HepG2 (cell line): ENCODE results near the gene ESF1. TPM values are rescaled to one million over a fixed set of nuclear protein-coding genes. Genes with fewer than 3 reads are reported as not detected.

Experiments used
- BCL6 ChIP-seq: IDR thresholded peaks from 2 replicates; pipeline ENCODE4 v1.6.1; 2016; ENCODE audit warnings: missing genetic modification reagents, missing compliant biosample characterization
- BRD4 ChIP-seq: sonication (generic); formaldehyde crosslinking; IDR thresholded peaks from 2 replicates; pipeline ENCODE4 v1.4.0; 2020; ENCODE audit warnings: missing genetic modification reagents
- CENPT ChIP-seq: sonication (generic); formaldehyde crosslinking; IDR thresholded peaks from 2 replicates; pipeline ENCODE4 v1.8.0; 2022; ENCODE audit warnings: low read depth, mild to moderate bottlenecking, moderate library complexity, missing genetic modification reagents
- FOSL1 ChIP-seq: sonication (generic); formaldehyde crosslinking; IDR thresholded peaks from 2 replicates; pipeline ENCODE4 v1.9.0; 2021; ENCODE audit warnings: missing genetic modification reagents, borderline replicate concordance
- GABPA ChIP-seq, 2 experiments: IDR thresholded peaks; 2 replicates each; pipeline ENCODE4 v1.6.1; 2011 to 2016; ENCODE audit warnings: low read depth in 2 of 2, low read length in 1 of 2, missing biosample characterization in 1 of 2, missing genetic modification characterization in 1 of 2
- GLI4 ChIP-seq: sonication (generic); formaldehyde crosslinking; IDR thresholded peaks from 2 replicates; pipeline ENCODE4 v1.5.1; 2020; ENCODE audit warnings: missing genetic modification reagents, mild to moderate bottlenecking, moderate library complexity, borderline replicate concordance
- IRX3 ChIP-seq: sonication (generic); formaldehyde crosslinking; IDR thresholded peaks from 2 replicates; pipeline ENCODE4 v1.8.1; 2023; ENCODE audit warnings: mild to moderate bottlenecking, low read depth, missing genetic modification reagents, borderline replicate concordance
- KDM5A ChIP-seq: fragments of 200-600 bp; sonication (generic); IDR thresholded peaks from 2 replicates; pipeline ENCODE4 v1.7.0; 2018; ENCODE audit warnings: antibody characterized with exemption, mild to moderate bottlenecking, low read length, borderline replicate concordance
- KLF13 ChIP-seq: sonication (generic); formaldehyde crosslinking; IDR thresholded peaks from 2 replicates; pipeline ENCODE4 v1.4.0; 2020; ENCODE audit warnings: mild to moderate bottlenecking, missing genetic modification reagents
- MIXL1 ChIP-seq: IDR thresholded peaks from 2 replicates; pipeline ENCODE4 v1.6.1; 2016
- MYNN ChIP-seq: sonication (generic); formaldehyde crosslinking; IDR thresholded peaks from 2 replicates; pipeline ENCODE4 v1.4.0; 2020; ENCODE audit warnings: mild to moderate bottlenecking, low read depth, missing genetic modification reagents
- PAWR ChIP-seq: sonication (generic); formaldehyde crosslinking; IDR thresholded peaks from 2 replicates; pipeline ENCODE4 v1.4.0; 2020; ENCODE audit warnings: missing genetic modification reagents, mild to moderate bottlenecking, borderline replicate concordance
- PHF21A ChIP-seq: sonication (generic); formaldehyde crosslinking; IDR thresholded peaks from 2 replicates; pipeline ENCODE4 v1.5.0; 2020; ENCODE audit warnings: mild to moderate bottlenecking, missing genetic modification reagents
- RBM22 ChIP-seq: fragments of 200-400 bp; formaldehyde crosslinking; optimal IDR thresholded peaks from 2 replicates; pipeline ENCODE3; 2017; ENCODE audit warnings: mild to moderate bottlenecking, low read length, moderate library complexity
- SETDB1 ChIP-seq: sonication (generic); formaldehyde crosslinking; IDR thresholded peaks from 2 replicates; pipeline ENCODE4 v1.5.1; 2020; ENCODE audit warnings: missing genetic modification reagents, mild to moderate bottlenecking, borderline replicate concordance
- SSRP1 ChIP-seq: IDR thresholded peaks from 2 replicates; pipeline ENCODE4 v1.6.1; 2016; ENCODE audit warnings: control low read depth
- ZFP90 ChIP-seq: sonication (generic); formaldehyde crosslinking; IDR thresholded peaks from 2 replicates; pipeline ENCODE4 v1.8.0; 2022; ENCODE audit warnings: missing genetic modification reagents, mild to moderate bottlenecking, inconsistent platforms, borderline replicate concordance
- ZNF251 ChIP-seq: sonication (generic); formaldehyde crosslinking; IDR thresholded peaks from 2 replicates; pipeline ENCODE4 v1.9.0; 2021; ENCODE audit warnings: mild to moderate bottlenecking, missing genetic modification reagents
- ZNF343 ChIP-seq: sonication (generic); formaldehyde crosslinking; IDR thresholded peaks from 2 replicates; pipeline ENCODE4 v1.4.0; 2020; ENCODE audit warnings: mild to moderate bottlenecking, missing genetic modification reagents
- ZNF431 ChIP-seq: sonication (generic); formaldehyde crosslinking; IDR thresholded peaks from 2 replicates; pipeline ENCODE4 v1.9.0; 2022; ENCODE audit warnings: missing genetic modification reagents, low read depth, mild to moderate bottlenecking, borderline replicate concordance
- ZNF556 ChIP-seq: sonication (generic); formaldehyde crosslinking; IDR thresholded peaks from 2 replicates; pipeline ENCODE4 v1.4.0; 2020; ENCODE audit warnings: mild to moderate bottlenecking, missing genetic modification reagents, borderline replicate concordance
- ZNF605 ChIP-seq: sonication (generic); formaldehyde crosslinking; IDR thresholded peaks from 2 replicates; pipeline ENCODE4 v1.8.0; 2022; ENCODE audit warnings: mild to moderate bottlenecking, missing genetic modification reagents
- ZNF720 ChIP-seq: sonication (generic); formaldehyde crosslinking; IDR thresholded peaks from 2 replicates; pipeline ENCODE4 v1.4.0; 2020; ENCODE audit warnings: missing genetic modification reagents
- ZNF747 ChIP-seq: sonication (generic); formaldehyde crosslinking; IDR thresholded peaks from 2 replicates; pipeline ENCODE4 v1.8.1; 2023; ENCODE audit warnings: missing genetic modification reagents, mild to moderate bottlenecking, borderline replicate concordance
- polyA plus RNA-seq, 8 experiments: library from polyadenylated mRNA; depleted of rRNA in 3 of 8; stranded (reverse) in 7 of 8; unstranded in 1 of 8; fragments of >200 nt; fragmentation: Illumina TruSeq in 4 of 8; extraction: Trizol in 4 of 8; gene quantifications; 2 replicates each; pipeline versions ENCODE4 v1.2.1 to v1.2.3, GENCODE V29; 2011 to 2016; ENCODE audit warnings: low read depth in 4 of 8, missing spikeins in 1 of 8, mixed read lengths in 1 of 8; ENCODE audit not compliant: insufficient read depth in 1 of 8
- total RNA-seq, 5 experiments: library from RNA; depleted of rRNA; stranded (reverse); fragments of >200 nt; fragmentation: Illumina TruSeq; extraction: Trizol; gene quantifications; 2 replicates each; pipeline ENCODE4 v1.2.3, GENCODE V29; 2016; ENCODE audit warnings: low read depth in 1 of 5
- TF ChIP-seq, protein P1 (sequence below): sonication (generic); formaldehyde crosslinking; conservative IDR thresholded peaks from 2 replicates; pipeline ENCODE4 v1.4.0; 2020; ENCODE audit warnings: mild to moderate bottlenecking, missing genetic modification reagents, moderate library complexity
- TF ChIP-seq, protein P2 (sequence below): sonication (generic); IDR thresholded peaks from 2 replicates; pipeline ENCODE4 v1.6.1; 2016; ENCODE audit warnings: low read depth, borderline replicate concordance

ESF1 gene
- total and polyA plus RNA-seq, 2 of the 13 experiments (the other 11 are each of a cell fraction or from before 2014, with no cell fraction given), result 7.3 to 66.9 TPM

GRCh38 chr20:13681248-13682125 is 103.2 kb downstream of the ESF1 start (continued):
- TF ChIP-seq KDM5A (no peak), ZNF343 (no peak), ZNF605 (CRISPR knock-in tag) (0 out of 2 replicates have a peak, but pooled peaks have one; percentile 27), ZNF747 (no peak), SETDB1 (CRISPR knock-in tag) (no peak), ZNF720 (no peak), ZNF251 (CRISPR knock-in tag) (no peak), BRD4 (0 out of 2 replicates have a peak, but pooled peaks have one; percentile 51), MYNN (no peak), RBM22 (no peak), GABPA (IDR thresholded peaks at IDR 0.05; ENCODE audit: low read depth, low read length) (no peak), GABPA (CRISPR knock-in tag; IDR thresholded peaks at IDR 0.05; ENCODE audit: low read depth) (peak; percentile 54; the same call in 1 of the 2 replicates), MIXL1 (CRISPR knock-in tag) (peak; percentile 86; the same call in 1 of the 2 replicates), PHF21A (CRISPR knock-in tag) (peak; percentile 71), CENPT (CRISPR knock-in tag) (no peak), GLI4 (CRISPR knock-in tag) (0 out of 2 replicates have a peak, but pooled peaks have one; percentile 31), FOSL1 (peak; percentile 97), ZNF556 (0 out of 2 replicates have a peak, but pooled peaks have one; percentile 52), ZNF431 (0 out of 2 replicates have a peak, but pooled peaks have one; percentile 47), IRX3 (no peak), PAWR (CRISPR knock-in tag) (no peak), ZFP90 (CRISPR knock-in tag) (peak; percentile 98), KLF13 (no peak), SSRP1 (CRISPR knock-in tag) (peak; percentile 77; the same call in 1 of the 2 replicates), BCL6 (peak; percentile 60; the same call in 1 of the 2 replicates)
- TF ChIP-seq, protein P1, sequence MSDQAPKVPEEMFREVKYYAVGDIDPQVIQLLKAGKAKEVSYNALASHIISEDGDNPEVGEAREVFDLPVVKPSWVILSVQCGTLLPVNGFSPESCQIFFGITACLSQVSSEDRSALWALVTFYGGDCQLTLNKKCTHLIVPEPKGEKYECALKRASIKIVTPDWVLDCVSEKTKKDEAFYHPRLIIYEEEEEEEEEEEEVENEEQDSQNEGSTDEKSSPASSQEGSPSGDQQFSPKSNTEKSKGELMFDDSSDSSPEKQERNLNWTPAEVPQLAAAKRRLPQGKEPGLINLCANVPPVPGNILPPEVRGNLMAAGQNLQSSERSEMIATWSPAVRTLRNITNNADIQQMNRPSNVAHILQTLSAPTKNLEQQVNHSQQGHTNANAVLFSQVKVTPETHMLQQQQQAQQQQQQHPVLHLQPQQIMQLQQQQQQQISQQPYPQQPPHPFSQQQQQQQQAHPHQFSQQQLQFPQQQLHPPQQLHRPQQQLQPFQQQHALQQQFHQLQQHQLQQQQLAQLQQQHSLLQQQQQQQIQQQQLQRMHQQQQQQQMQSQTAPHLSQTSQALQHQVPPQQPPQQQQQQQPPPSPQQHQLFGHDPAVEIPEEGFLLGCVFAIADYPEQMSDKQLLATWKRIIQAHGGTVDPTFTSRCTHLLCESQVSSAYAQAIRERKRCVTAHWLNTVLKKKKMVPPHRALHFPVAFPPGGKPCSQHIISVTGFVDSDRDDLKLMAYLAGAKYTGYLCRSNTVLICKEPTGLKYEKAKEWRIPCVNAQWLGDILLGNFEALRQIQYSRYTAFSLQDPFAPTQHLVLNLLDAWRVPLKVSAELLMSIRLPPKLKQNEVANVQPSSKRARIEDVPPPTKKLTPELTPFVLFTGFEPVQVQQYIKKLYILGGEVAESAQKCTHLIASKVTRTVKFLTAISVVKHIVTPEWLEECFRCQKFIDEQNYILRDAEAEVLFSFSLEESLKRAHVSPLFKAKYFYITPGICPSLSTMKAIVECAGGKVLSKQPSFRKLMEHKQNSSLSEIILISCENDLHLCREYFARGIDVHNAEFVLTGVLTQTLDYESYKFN, result peak; percentile 84
- TF ChIP-seq, protein P2, sequence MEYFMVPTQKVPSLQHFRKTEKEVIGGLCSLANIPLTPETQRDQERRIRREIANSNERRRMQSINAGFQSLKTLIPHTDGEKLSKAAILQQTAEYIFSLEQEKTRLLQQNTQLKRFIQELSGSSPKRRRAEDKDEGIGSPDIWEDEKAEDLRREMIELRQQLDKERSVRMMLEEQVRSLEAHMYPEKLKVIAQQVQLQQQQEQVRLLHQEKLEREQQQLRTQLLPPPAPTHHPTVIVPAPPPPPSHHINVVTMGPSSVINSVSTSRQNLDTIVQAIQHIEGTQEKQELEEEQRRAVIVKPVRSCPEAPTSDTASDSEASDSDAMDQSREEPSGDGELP, result peak; percentile 75; the same call in 1 of the 2 replicates
